Osteoblast (primary cell): ENCODE data around the gene SPIN1. TPM values are rescaled to one million over a fixed set of nuclear protein-coding genes. Genes with fewer than 3 reads are reported as not detected.

ENCODE experiments used
- DNase-seq: peaks from one replicate; pipeline ENCODE4 v3.0.0; 2011; ENCODE audit warnings: low spot score, mixed read lengths; ENCODE audit not compliant: insufficient read length; ENCODE audit errors: missing footprints
- H2AFZ ChIP-seq: 2 replicates; pipeline ENCODE4 v1.6.0; 2011; ENCODE audit warnings: mild to moderate bottlenecking, low read length
- H3K27ac ChIP-seq: 2 replicates; pipeline ENCODE4 v1.5.1; 2011; ENCODE audit warnings: mild to moderate bottlenecking, low read depth, low read length, moderate library complexity
- H3K27me3 ChIP-seq: 2 replicates; pipeline ENCODE4 v1.6.0; 2012; ENCODE audit warnings: mild to moderate bottlenecking, control low read depth, inconsistent platforms, low read length, moderate library complexity; ENCODE audit not compliant: insufficient read depth
- H3K36me3 ChIP-seq: 2 replicates; pipeline ENCODE4 v1.5.1; 2011; ENCODE audit warnings: mild to moderate bottlenecking, low read length, control low read depth, moderate library complexity; ENCODE audit not compliant: insufficient read depth
- H3K4me1 ChIP-seq: 2 replicates; pipeline ENCODE4 v1.5.1; 2011; ENCODE audit warnings: mild to moderate bottlenecking, low read length, control low read depth, moderate library complexity; ENCODE audit not compliant: insufficient read depth
- H3K4me2 ChIP-seq: 2 replicates; pipeline ENCODE4 v1.6.0; 2011; ENCODE audit warnings: mild to moderate bottlenecking, low read length; ENCODE audit not compliant: insufficient read depth
- H3K4me3 ChIP-seq: fragments of 200-600 bp; sonication (generic); 3 replicates; pipeline ENCODE4 v1.5.1; 2012; ENCODE audit warnings: mild to moderate bottlenecking, low read length, inconsistent platforms; ENCODE audit not compliant: insufficient read depth
- H3K79me2 ChIP-seq: 2 replicates; pipeline ENCODE4 v1.6.0; 2012; ENCODE audit warnings: mild to moderate bottlenecking, low read length, control low read depth, inconsistent platforms; ENCODE audit not compliant: insufficient read depth
- H3K9me3 ChIP-seq: 2 replicates; pipeline ENCODE4 v1.5.1; 2011; ENCODE audit warnings: low read depth, low read length, control low read depth
- H4K20me1 ChIP-seq: 2 replicates; pipeline ENCODE4 v1.6.0; 2012; ENCODE audit warnings: mild to moderate bottlenecking, low read length, control low read depth; ENCODE audit not compliant: insufficient read depth
- total RNA-seq: library from RNA; depleted of rRNA; stranded (reverse); fragments of >200 nt; gene quantifications from 2 replicates; pipeline ENCODE4 v1.2.3, GENCODE V29; 2012
- TF ChIP-seq, protein P1 (sequence below): IDR thresholded peaks from 2 replicates; pipeline ENCODE4 v1.5.1; 2011; ENCODE audit warnings: mild to moderate bottlenecking, low read depth, low read length, moderate library complexity; ENCODE audit errors: extremely low read depth

The SPIN1 gene
- total RNA-seq, 1 donor = 162 TPM

DNA sequence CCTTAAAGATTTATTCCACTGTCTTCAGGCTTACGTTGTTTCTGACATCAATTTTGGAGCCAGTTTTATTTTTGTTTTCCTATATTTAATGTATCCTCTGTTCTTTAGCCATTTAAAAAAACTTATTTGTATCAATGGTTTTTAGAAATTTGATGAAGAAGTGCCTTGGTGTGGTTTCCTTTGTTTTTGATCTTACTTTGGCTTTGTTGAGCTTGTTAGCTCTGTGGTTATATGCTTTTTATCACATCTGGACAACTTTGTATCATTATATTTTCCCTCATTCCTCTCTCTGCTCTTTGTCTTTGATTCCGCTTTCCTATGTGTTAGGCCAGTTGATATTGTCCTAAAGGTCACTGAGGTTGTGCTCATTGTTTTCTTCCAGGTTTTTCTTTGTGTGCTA is 58.5 kb downstream of the SPIN1 start:
- peaks cover 90% of the 10 kb centered on the region for H3K79me2 ChIP-seq
- peaks cover 29% of the 10 kb centered on the region for H3K36me3 ChIP-seq
- DNase-seq = no peak
- no peak overlapping the region for H3K27ac ChIP-seq
- H3K4me2 ChIP-seq = no peak overlapping the region
- H3K9me3 ChIP-seq = no peaks in the 10 kb centered on the region
- H3K27me3 ChIP-seq = no peaks in the 10 kb centered on the region
- TF ChIP-seq, protein P1, sequence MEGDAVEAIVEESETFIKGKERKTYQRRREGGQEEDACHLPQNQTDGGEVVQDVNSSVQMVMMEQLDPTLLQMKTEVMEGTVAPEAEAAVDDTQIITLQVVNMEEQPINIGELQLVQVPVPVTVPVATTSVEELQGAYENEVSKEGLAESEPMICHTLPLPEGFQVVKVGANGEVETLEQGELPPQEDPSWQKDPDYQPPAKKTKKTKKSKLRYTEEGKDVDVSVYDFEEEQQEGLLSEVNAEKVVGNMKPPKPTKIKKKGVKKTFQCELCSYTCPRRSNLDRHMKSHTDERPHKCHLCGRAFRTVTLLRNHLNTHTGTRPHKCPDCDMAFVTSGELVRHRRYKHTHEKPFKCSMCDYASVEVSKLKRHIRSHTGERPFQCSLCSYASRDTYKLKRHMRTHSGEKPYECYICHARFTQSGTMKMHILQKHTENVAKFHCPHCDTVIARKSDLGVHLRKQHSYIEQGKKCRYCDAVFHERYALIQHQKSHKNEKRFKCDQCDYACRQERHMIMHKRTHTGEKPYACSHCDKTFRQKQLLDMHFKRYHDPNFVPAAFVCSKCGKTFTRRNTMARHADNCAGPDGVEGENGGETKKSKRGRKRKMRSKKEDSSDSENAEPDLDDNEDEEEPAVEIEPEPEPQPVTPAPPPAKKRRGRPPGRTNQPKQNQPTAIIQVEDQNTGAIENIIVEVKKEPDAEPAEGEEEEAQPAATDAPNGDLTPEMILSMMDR = no peak
- H4K20me1 ChIP-seq = peaks cover 16% of the 10 kb centered on the region
- H3K4me1 ChIP-seq = peaks cover 4% of the 10 kb centered on the region
- no peak overlapping the region for H3K4me3 ChIP-seq
- no peak overlapping the region for H2AFZ ChIP-seq

DNA sequence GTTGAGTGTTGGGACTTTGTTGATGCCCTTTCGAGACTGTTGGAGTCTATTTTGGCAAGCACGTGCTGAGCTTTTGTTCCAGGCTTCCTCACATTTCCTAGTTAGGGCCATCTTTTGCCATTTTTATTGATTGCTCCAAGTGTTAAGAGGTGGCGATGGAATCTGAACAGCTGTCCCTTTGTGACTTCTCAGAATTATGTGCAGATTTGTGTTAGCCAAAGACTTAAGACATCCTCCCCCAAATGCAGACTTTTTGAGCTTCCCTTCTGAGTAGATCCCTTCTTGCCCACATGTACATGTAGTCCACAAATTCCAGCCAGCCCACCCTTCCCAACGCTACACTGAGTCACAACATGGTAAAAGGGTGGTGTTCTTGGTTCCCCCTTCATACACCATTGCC is 59.2 kb downstream of the SPIN1 start:
- TF ChIP-seq, protein P1 = no peak
- H3K4me1 ChIP-seq = no peaks in the 10 kb centered on the region
- no peaks in the 10 kb centered on the region for H3K9me3 ChIP-seq
- no peaks in the 10 kb centered on the region for H3K27me3 ChIP-seq
- DNase-seq = no peak
- peaks cover 90% of the 10 kb centered on the region for H3K79me2 ChIP-seq
- no peak overlapping the region for H3K27ac ChIP-seq
- no peak overlapping the region for H3K4me3 ChIP-seq
- peaks cover 29% of the 10 kb centered on the region for H3K36me3 ChIP-seq
- H2AFZ ChIP-seq = no peak overlapping the region
- H3K4me2 ChIP-seq = no peak overlapping the region
- H4K20me1 ChIP-seq = peaks cover 16% of the 10 kb centered on the region

GRCh38 chr9:88451160-88451559 is 62.9 kb downstream of the SPIN1 start:
- peaks cover 11% of the 10 kb centered on the region for H4K20me1 ChIP-seq
- H3K36me3 ChIP-seq = peaks cover 33% of the 10 kb centered on the region
- no peaks in the 10 kb centered on the region for H3K4me1 ChIP-seq
- TF ChIP-seq, protein P1 = no peak
- H3K9me3 ChIP-seq = no peaks in the 10 kb centered on the region
- H3K79me2 ChIP-seq = peaks cover 73% of the 10 kb centered on the region
- H3K4me3 ChIP-seq = no peak overlapping the region
- H3K27me3 ChIP-seq = no peaks in the 10 kb centered on the region
- no peak overlapping the region for H3K4me2 ChIP-seq
- no peak overlapping the region for H2AFZ ChIP-seq
- DNase-seq = no peak
- H3K27ac ChIP-seq = no peak overlapping the region

GRCh38 chr9:88458716-88459465 is 70.6 kb downstream of the SPIN1 start:
- no peak overlapping the region for H2AFZ ChIP-seq
- TF ChIP-seq, protein P1 = no peak
- H3K79me2 ChIP-seq = peaks cover 49% of the 10 kb centered on the region
- no peaks in the 10 kb centered on the region for H3K27me3 ChIP-seq
- H3K9me3 ChIP-seq = no peaks in the 10 kb centered on the region
- H4K20me1 ChIP-seq = no peaks in the 10 kb centered on the region
- peak overlapping the region; percentile 65 for H3K27ac ChIP-seq
- peak; percentile 66 for DNase-seq
- peak overlapping the region; percentile 32 for H3K4me2 ChIP-seq
- H3K36me3 ChIP-seq = peaks cover 28% of the 10 kb centered on the region
- peaks cover 31% of the 10 kb centered on the region for H3K4me1 ChIP-seq
- H3K4me3 ChIP-seq = no peak overlapping the region
